Femur (tissue), 1 donor: ENCODE measurements around the gene POLR2M.

Experiments used
- DNase-seq: peaks from one replicate; pipeline ENCODE4 v3.0.0-alpha.2; 2017

POLR2M gene

GRCh38 chr15:57706405-57707209, at the start of gene POLR2M:
TSS of gene POLR2M (plus strand) at chr15:57706714. CDS start at chr15:57706843, 129 bp downstream.
- DNase-seq = peak; percentile 98

- DNase-seq = no peak
Observed at GRCh38 chr15:57657619-57658018, 48.9 kb upstream of the POLR2M start.

- DNase-seq = no peak
Observed at GRCh38 chr15:57662091-57662744, 44.3 kb upstream of the POLR2M start.

- no peak for DNase-seq
Observed at GRCh38 chr15:57662802-57663201, 43.7 kb upstream of the POLR2M start.

- DNase-seq = no peak
Observed at GRCh38 chr15:57663262-57663661, 43.3 kb upstream of the POLR2M start.

GRCh38 chr15:57665194-57665593, 41.3 kb upstream of the POLR2M start:
- no peak for DNase-seq

- no peak for DNase-seq
Observed at GRCh38 chr15:57665939-57666338, 40.6 kb upstream of the POLR2M start.

GRCh38 chr15:57667171-57667849, 39.2 kb upstream of the POLR2M start:
- peak; percentile 60 for DNase-seq

- no peak for DNase-seq
Observed at GRCh38 chr15:57668016-57668415, 38.5 kb upstream of the POLR2M start.

- DNase-seq = no peak
Observed at GRCh38 chr15:57671636-57672035, 34.9 kb upstream of the POLR2M start.

- no peak for DNase-seq
Observed at GRCh38 chr15:57675481-57676181, 30.9 kb upstream of the POLR2M start.

- DNase-seq = peak; percentile 31
Observed at GRCh38 chr15:57676585-57676984, 29.9 kb upstream of the POLR2M start.

GRCh38 chr15:57677204-57677603, 29.3 kb upstream of the POLR2M start:
- DNase-seq = no peak

- no peak for DNase-seq
Observed at GRCh38 chr15:57680021-57680420, 26.5 kb upstream of the POLR2M start.

GRCh38 chr15:57681011-57681410, 25.5 kb upstream of the POLR2M start:
- DNase-seq = no peak

GRCh38 chr15:57683481-57683880, 23.0 kb upstream of the POLR2M start:
- no peak for DNase-seq

GRCh38 chr15:57684491-57685151, 21.9 kb upstream of the POLR2M start:
- no peak for DNase-seq

GRCh38 chr15:57685306-57686095, 21.0 kb upstream of the POLR2M start:
- DNase-seq = no peak

GRCh38 chr15:57686657-57687056, 19.9 kb upstream of the POLR2M start:
- DNase-seq = no peak

GRCh38 chr15:57690341-57690966, 16.1 kb upstream of the POLR2M start:
- no peak for DNase-seq

- no peak for DNase-seq
Observed at GRCh38 chr15:57691082-57691481, 15.4 kb upstream of the POLR2M start.
